Endothelial cell (in vitro differentiated cells): ENCODE results near the gene ARID1B. TPM values are rescaled to one million over a fixed set of nuclear protein-coding genes. Genes with fewer than 3 reads are reported as not detected.

Experiments
- DNase-seq: peaks from one replicate; pipeline ENCODE4 v3.0.0; 2021; ENCODE audit warnings: low spot score
- H3K27ac Mint-ChIP-seq: one replicate; pipeline ENCODE4 v1.8.0; 2021; ENCODE audit warnings: mixed read lengths, inconsistent platforms; ENCODE audit not compliant: unreplicated experiment
- H3K27me3 Mint-ChIP-seq: one replicate; pipeline ENCODE4 v1.8.0; 2021; ENCODE audit warnings: mild to moderate bottlenecking, moderate library complexity, mixed read lengths, inconsistent platforms; ENCODE audit not compliant: unreplicated experiment
- H3K36me3 Mint-ChIP-seq: one replicate; pipeline ENCODE4 v1.8.0; 2021; ENCODE audit warnings: mild to moderate bottlenecking, low read depth, mixed read lengths, inconsistent platforms; ENCODE audit not compliant: unreplicated experiment
- H3K4me1 Mint-ChIP-seq: one replicate; pipeline ENCODE4 v1.8.0; 2021; ENCODE audit warnings: mild to moderate bottlenecking, mixed read lengths, inconsistent platforms; ENCODE audit not compliant: unreplicated experiment
- H3K4me3 Mint-ChIP-seq: one replicate; pipeline ENCODE4 v1.8.0; 2021; ENCODE audit warnings: mild to moderate bottlenecking, mixed read lengths, inconsistent platforms; ENCODE audit not compliant: unreplicated experiment
- H3K9me3 Mint-ChIP-seq: one replicate; pipeline ENCODE4 v1.8.0; 2021; ENCODE audit warnings: mixed read lengths, inconsistent platforms; ENCODE audit not compliant: unreplicated experiment
- total RNA-seq: library from RNA; stranded (reverse); fragmentation: NEBNext Ultra II Directional; extraction: Animal tissue kit (Norgen Biotek cat#: 25700); gene quantifications from one replicate; pipeline ENCODE4 v1.2.1, GENCODE V29; 2021; ENCODE audit not compliant: unreplicated experiment
- TF ChIP-seq, protein P1 (sequence below): fragments of 200-600 bp; sonication (generic); IDR thresholded peaks from one replicate; pipeline ENCODE4 v1.5.0; 2021; ENCODE audit warnings: antibody characterized with exemption; ENCODE audit not compliant: unreplicated experiment

Gene ARID1B
- total RNA-seq, 1 donor from 2014 or later = 104 TPM

DNA sequence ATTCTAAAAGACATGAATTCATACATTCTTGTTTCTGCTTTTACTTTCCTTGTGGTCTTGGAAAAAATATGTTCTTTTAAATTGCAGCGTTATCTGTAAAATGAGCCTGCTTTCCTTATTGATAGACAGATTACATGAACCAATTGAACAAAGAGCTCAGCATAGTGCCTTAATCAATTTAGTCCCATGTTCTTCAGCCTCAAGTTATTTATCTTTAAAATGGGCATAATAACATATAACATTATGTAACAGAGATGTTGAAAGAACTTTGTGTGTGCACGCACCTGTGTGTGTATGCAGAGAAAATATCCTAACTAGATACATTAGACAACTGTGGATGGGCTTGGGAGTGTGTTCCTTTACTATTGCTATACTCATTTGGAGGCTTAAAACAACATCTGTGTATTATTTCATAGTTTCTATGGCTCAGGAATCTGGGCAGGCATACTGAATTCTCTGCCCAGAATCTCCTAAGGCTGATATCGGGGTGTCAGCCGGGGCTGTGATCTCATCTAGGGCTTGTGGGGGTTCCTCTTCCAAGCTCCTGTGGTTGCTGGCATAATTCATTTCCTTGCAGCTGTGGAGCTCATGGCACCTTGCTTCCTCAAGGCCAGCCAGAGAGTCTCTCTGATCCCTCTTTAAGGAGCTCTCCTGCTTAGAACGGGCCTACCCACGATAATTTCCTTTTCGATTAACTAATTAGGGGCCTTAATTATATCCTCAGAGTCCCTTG lies 194.1 kb downstream of the ARID1B start:
- H3K27me3 Mint-ChIP-seq = no peaks in the 10 kb centered on the region
- DNase-seq = no peak
- TF ChIP-seq, protein P1, sequence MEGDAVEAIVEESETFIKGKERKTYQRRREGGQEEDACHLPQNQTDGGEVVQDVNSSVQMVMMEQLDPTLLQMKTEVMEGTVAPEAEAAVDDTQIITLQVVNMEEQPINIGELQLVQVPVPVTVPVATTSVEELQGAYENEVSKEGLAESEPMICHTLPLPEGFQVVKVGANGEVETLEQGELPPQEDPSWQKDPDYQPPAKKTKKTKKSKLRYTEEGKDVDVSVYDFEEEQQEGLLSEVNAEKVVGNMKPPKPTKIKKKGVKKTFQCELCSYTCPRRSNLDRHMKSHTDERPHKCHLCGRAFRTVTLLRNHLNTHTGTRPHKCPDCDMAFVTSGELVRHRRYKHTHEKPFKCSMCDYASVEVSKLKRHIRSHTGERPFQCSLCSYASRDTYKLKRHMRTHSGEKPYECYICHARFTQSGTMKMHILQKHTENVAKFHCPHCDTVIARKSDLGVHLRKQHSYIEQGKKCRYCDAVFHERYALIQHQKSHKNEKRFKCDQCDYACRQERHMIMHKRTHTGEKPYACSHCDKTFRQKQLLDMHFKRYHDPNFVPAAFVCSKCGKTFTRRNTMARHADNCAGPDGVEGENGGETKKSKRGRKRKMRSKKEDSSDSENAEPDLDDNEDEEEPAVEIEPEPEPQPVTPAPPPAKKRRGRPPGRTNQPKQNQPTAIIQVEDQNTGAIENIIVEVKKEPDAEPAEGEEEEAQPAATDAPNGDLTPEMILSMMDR = no peak
- no peak overlapping the region for H3K27ac Mint-ChIP-seq
- no peaks in the 10 kb centered on the region for H3K36me3 Mint-ChIP-seq
- no peak overlapping the region for H3K4me3 Mint-ChIP-seq
- no peaks in the 10 kb centered on the region for H3K9me3 Mint-ChIP-seq
- H3K4me1 Mint-ChIP-seq = peaks cover 28% of the 10 kb centered on the region

DNA sequence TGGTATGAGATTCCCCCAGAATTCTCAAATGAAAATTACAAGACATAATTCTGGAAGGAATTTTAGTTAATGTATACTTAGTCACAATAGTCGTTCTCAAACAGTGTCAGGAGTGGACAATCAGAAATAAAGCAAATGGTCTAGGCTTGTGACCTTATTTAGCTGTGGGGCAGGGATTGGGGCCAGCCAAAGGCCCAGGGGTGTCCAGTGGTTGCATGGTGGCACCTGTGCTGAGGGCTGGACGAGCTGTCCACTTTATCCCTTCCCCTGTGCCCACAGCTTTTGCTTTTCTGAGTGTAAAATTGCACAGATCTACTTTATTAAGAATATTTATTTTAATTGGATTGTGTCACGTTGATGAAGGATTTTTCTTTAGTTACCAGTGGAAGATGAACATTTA lies 195.0 kb downstream of the ARID1B start:
- DNase-seq = no peak
- TF ChIP-seq, protein P1 = no peak
- Mint-ChIP-seq H3K36me3 (no peaks in the 10 kb centered on the region), H3K9me3 (no peaks in the 10 kb centered on the region), H3K4me3 (no peak overlapping the region), H3K4me1 (peaks cover 34% of the 10 kb centered on the region), H3K27ac (no peak overlapping the region), H3K27me3 (no peaks in the 10 kb centered on the region)

- Mint-ChIP-seq H3K27me3 (no peaks in the 10 kb centered on the region), H3K9me3 (no peaks in the 10 kb centered on the region), H3K4me1 (peaks cover 29% of the 10 kb centered on the region), H3K36me3 (no peaks in the 10 kb centered on the region), H3K4me3 (no peak overlapping the region), H3K27ac (no peak overlapping the region)
- DNase-seq = no peak
- TF ChIP-seq, protein P1 = no peak
These were observed 197.7 kb downstream of the ARID1B start for GRCh38 chr6:156974830-156975261.

DNA sequence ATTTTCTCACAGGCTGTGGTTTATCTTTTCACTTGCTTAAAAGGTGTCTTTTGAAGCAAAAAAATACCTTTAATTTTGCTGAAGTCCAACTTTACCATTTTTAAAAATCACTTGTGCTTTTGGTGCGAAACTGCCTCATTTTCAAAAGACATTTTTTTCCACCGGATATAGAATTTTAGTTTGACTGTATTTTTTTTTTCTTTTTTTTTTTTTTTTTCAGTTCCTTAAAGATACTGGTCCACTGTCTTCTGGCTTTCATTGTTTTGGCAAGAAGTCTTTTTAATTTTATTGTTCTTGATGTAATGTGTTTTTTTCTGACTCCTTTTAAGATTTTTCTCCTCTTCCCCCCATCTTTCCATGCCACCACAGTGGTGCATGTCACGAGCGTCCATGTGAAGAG lies 198.2 kb downstream of the ARID1B start:
- Mint-ChIP-seq H3K4me1 (peaks cover 29% of the 10 kb centered on the region), H3K27me3 (no peaks in the 10 kb centered on the region), H3K36me3 (no peaks in the 10 kb centered on the region), H3K4me3 (no peak overlapping the region), H3K9me3 (no peaks in the 10 kb centered on the region), H3K27ac (no peak overlapping the region)
- DNase-seq = no peak
- TF ChIP-seq, protein P1 = no peak

- H3K27ac Mint-ChIP-seq = no peak overlapping the region
- H3K4me1 Mint-ChIP-seq = peaks cover 24% of the 10 kb centered on the region
- H3K9me3 Mint-ChIP-seq = no peaks in the 10 kb centered on the region
- no peak overlapping the region for H3K4me3 Mint-ChIP-seq
- TF ChIP-seq, protein P1 = no peak
- DNase-seq = no peak
- H3K36me3 Mint-ChIP-seq = no peaks in the 10 kb centered on the region
- no peaks in the 10 kb centered on the region for H3K27me3 Mint-ChIP-seq
These were observed 199.3 kb downstream of the ARID1B start for GRCh38 chr6:156976216-156977127.
